Panc1 (cell line): ENCODE data around the gene IL22. TPM values are rescaled to one million over a fixed set of nuclear protein-coding genes. Genes with fewer than 3 reads are reported as not detected.

Source experiments
- ATAC-seq: fragments of 200-7000 bp; cut with Tn5 transposase; 2 replicates; pipeline ENCODE4 v1.9.1; 2020; ENCODE audit warnings: mild to moderate bottlenecking, moderate library complexity
- BruUV-seq: library from RNA; stranded (reverse); fragments of 400-500 nt; replicated peaks from 2 replicates; lab custom pipeline; 2021; lab: Mats Ljungman, UMichigan
- CTCF ChIA-PET: fragments of 300-600 bp; sonication (Branson Sonifier 250); formaldehyde crosslinking; loops from one replicate; lab custom pipeline; 2022; ENCODE audit warnings: antibody characterized with exemption; lab: Charles Lee
- POLR2A ChIA-PET: fragments of 300-600 bp; sonication (Branson Sonifier 250); formaldehyde crosslinking; loops from one replicate; lab custom pipeline; 2022; ENCODE audit warnings: antibody characterized with exemption; lab: Charles Lee
- DNase-seq: peaks from one replicate; pipeline ENCODE4 v3.0.0-alpha.2; 2010; ENCODE audit warnings: low read depth, low spot score
- H3K27ac ChIP-seq: 2 replicates; pipeline ENCODE4 v1.5.1; 2011; ENCODE audit warnings: mild to moderate bottlenecking, low read length, inconsistent platforms
- H3K27me3 ChIP-seq: fragments of 200-500 bp; sonication (Bioruptor generic); 2 replicates; pipeline ENCODE4 v1.6.0; 2014; ENCODE audit warnings: low read length, inconsistent platforms; ENCODE audit not compliant: control insufficient read depth, insufficient read depth
- H3K36me3 ChIP-seq: fragments of 200-500 bp; sonication (Bioruptor generic); 2 replicates; pipeline ENCODE4 v1.5.1; 2014; ENCODE audit warnings: inconsistent platforms, mild to moderate bottlenecking, low read length, moderate library complexity; ENCODE audit not compliant: control insufficient read depth, insufficient read depth
- H3K4me1 ChIP-seq: 2 replicates; pipeline ENCODE4 v1.5.1; 2011; ENCODE audit warnings: inconsistent platforms, mild to moderate bottlenecking, low read length, moderate library complexity; ENCODE audit not compliant: control insufficient read depth, insufficient read depth
- H3K4me3 ChIP-seq, 2 experiments: 2 replicates each; pipeline ENCODE4 v1.5.1; 2011 to 2012; ENCODE audit warnings: low read depth in 2 of 2, low read length in 2 of 2, mild to moderate bottlenecking in 2 of 2, inconsistent platforms in 1 of 2, moderate library complexity in 1 of 2
- H3K9me3 ChIP-seq: fragments of 200-500 bp; sonication (Bioruptor generic); 2 replicates; pipeline ENCODE4 v1.5.1; 2014; ENCODE audit warnings: low read depth, mild to moderate bottlenecking, inconsistent platforms, low read length, moderate library complexity; ENCODE audit not compliant: control insufficient read depth, insufficient read depth
- CTCF ChIP-seq: fragments of 450-650 bp; IDR thresholded peaks from 2 replicates; pipeline ENCODE4 v1.5.1; 2017; ENCODE audit warnings: mild to moderate bottlenecking
- POLR2AphosphoS5 ChIP-seq: IDR thresholded peaks from 2 replicates; pipeline ENCODE4 v1.6.1; 2012; ENCODE audit warnings: mild to moderate bottlenecking, low read depth, low read length, moderate library complexity
- REST ChIP-seq, 2 experiments: IDR thresholded peaks; 2 replicates each; pipeline ENCODE4 v1.6.1; 2011 to 2012; ENCODE audit warnings: low read depth in 2 of 2, control low read depth in 1 of 2, low read length in 1 of 2, mild to moderate bottlenecking in 1 of 2, moderate library complexity in 1 of 2; ENCODE audit not compliant: insufficient read depth in 1 of 2
- SIN3A ChIP-seq: IDR thresholded peaks from 2 replicates; pipeline ENCODE4 v1.6.1; 2012; ENCODE audit warnings: low read depth, mild to moderate bottlenecking, low read length, moderate library complexity, borderline replicate concordance; ENCODE audit not compliant: insufficient read depth
- TCF7L2 ChIP-seq: IDR thresholded peaks from 2 replicates; pipeline ENCODE4 v1.6.1; 2011; ENCODE audit warnings: mild to moderate bottlenecking, low read depth, low read length, inconsistent platforms
- in situ Hi-C: cut with HindIII; loops from 2 replicates; pipeline ENCODE4 v1.10.0; 2016; ENCODE audit warnings: low sequenced_read_pairs, low pct_unique_long_range_greater_than_20kb
- intact Hi-C: fragments of 100-400 bp; cut with micrococcal nuclease; formaldehyde crosslinking; loops from one replicate; pipeline ENCODE4 v1.10.0; 2022; ENCODE audit not compliant: unreplicated experiment
- total RNA-seq: library from RNA; stranded (reverse); gene quantifications from one replicate; pipeline ENCODE4 v1.2.1, GENCODE V29; 2021; ENCODE audit not compliant: unreplicated experiment

Gene IL22
- total RNA-seq, 1 experiment from 2014 or later = not detected

- H3K36me3 ChIP-seq = no peaks in the 10 kb centered on the region
- DNase-seq (no peak), ATAC-seq (no peak)
- H3K27me3 ChIP-seq = no peaks in the 10 kb centered on the region
- in situ Hi-C loops (no loop called here), intact Hi-C loops (no loop called here)
- no peak overlapping the region for H3K27ac ChIP-seq
- no peaks in the 10 kb centered on the region for H3K9me3 ChIP-seq
- no peak overlapping the region for H3K4me3 ChIP-seq
- no peaks in the 10 kb centered on the region; the same call in 1 of the 2 replicates for H3K4me1 ChIP-seq
- TF ChIP-seq SIN3A = no peak
- TF ChIP-seq REST (IDR thresholded peaks at IDR 0.05; ENCODE audit: insufficient read depth in 1 of 2, low read depth in 2 of 2, low read length in 1 of 2) = no peak
- no peak for TF ChIP-seq TCF7L2
- no peak for TF ChIP-seq POLR2AphosphoS5
- TF ChIP-seq CTCF = no peak
- ChIA-PET CTCF (no interaction called here), POLR2A (no interaction called here)
- BruUV-seq = no TSS peak
Measured at GRCh38 chr12:68200854-68201253, 52.5 kb downstream of the IL22 start.

- no TSS peak for BruUV-seq
- H3K27ac ChIP-seq = no peak overlapping the region
- in situ Hi-C loops = no loop called here
- DNase-seq (no peak), ATAC-seq (no peak)
- intact Hi-C loops = no loop called here
- H3K4me1 ChIP-seq = no peaks in the 10 kb centered on the region; the same call in 1 of the 2 replicates
- TF ChIP-seq TCF7L2 (no peak), SIN3A (no peak), REST (IDR thresholded peaks at IDR 0.05; ENCODE audit: insufficient read depth in 1 of 2, low read depth in 2 of 2, low read length in 1 of 2) (no peak), CTCF (no peak), POLR2AphosphoS5 (no peak)
- no peaks in the 10 kb centered on the region for H3K9me3 ChIP-seq
- no peaks in the 10 kb centered on the region for H3K36me3 ChIP-seq
- no peak overlapping the region for H3K4me3 ChIP-seq
- no peaks in the 10 kb centered on the region for H3K27me3 ChIP-seq
- ChIA-PET CTCF (no interaction called here), POLR2A (no interaction called here)
Measured at GRCh38 chr12:68199127-68199526, 54.3 kb downstream of the IL22 start.
